ENCODE results near the gene CRYAA.

- TF ChIP-seq GATA2 (IDR thresholded peaks at IDR 0.05; ENCODE audit: insufficient read depth, insufficient read length, low read depth, low read length), result no peak
- TF ChIP-seq EZH2 (IDR thresholded peaks at IDR 0.05; ENCODE audit: borderline replicate concordance, low read depth, low read length, severe bottlenecking), result no peak
- no peak for TF ChIP-seq CTCF (IDR thresholded peaks at IDR 0.05; ENCODE audit: extremely low read depth in 1 of 2, insufficient read depth in 1 of 2, low read depth in 1 of 2, low read length in 2 of 2)
- no peak for TF ChIP-seq POLR2AphosphoS5 (IDR thresholded peaks at IDR 0.05; ENCODE audit: insufficient read depth, low read depth, low read length)
These were observed 18.9 kb downstream of the CRYAA start for GRCh38 chr21:43187715-43188114.

All from endothelial cell of umbilical vein (primary cell).